CD4-positive, alpha-beta T cell treated with Interleukin-12 subunit alpha and Interleukin-12 subunit beta, for 1 hour (primary cell): ENCODE data around the gene REPS1.

Experiments
- DNase-seq: peaks from one replicate; pipeline ENCODE4 v3.0.0-alpha.2; 2020

Gene REPS1

DNA sequence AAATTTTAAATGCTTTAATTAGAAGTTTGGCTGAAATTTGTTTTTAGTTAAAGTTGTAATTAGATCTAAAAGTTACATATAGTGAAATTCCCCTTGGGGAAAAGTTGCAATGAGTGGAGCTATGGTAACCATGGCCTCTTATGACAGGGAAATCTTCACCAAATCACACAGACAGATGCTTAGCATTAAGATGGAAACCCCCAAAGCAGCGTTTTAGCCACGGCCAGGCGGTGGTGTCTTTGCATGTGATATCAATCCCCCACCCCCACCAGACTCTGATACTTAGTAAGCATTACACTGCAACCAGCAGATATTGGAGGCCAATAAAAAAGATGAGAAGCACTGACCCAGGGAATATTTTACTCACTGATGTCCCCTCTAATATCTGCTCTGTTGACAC is 75.7 kb downstream of the REPS1 start:
- no peak for DNase-seq

DNA sequence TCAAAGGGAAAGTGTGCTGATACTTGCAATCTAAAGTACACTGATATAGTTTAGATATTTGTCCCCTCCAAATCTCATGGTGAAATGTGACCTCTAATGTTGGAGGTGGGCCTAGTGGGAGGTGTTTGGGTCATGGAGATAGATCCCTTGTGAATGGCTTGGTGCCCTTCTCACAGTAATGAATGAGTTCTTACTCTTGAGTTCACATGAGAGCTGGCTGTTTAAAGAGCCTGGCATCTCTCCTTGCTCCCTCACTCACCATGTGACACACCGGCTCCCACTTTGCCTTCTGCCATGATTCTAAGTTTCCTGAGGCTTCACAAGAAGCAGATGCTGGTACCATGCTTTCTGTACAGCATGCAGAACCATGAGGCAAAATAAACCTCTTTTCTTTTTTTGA is 78.1 kb downstream of the REPS1 start:
- DNase-seq, result no peak

DNA sequence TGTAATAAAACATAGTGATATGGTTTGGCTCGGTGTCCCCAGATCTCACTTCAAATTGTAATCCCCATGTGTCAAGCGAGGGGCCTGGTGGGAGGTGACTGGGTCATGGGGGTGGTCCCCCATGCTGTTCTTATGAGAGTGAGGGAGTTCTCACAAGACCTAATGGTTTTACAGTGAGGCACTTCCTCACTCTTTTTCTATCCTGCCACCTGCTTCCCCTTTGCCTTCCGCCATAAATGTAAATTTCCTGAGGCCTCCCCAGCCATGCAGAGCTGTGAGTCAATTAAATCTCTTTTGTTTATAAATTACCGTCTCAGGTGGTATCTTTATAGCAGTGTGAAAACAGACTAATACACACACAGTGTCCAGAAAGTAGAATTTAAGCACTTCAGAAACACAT is 78.5 kb downstream of the REPS1 start:
- no peak for DNase-seq

GRCh38 chr6:138907167-138907566 is 80.9 kb downstream of the REPS1 start:
- no peak for DNase-seq

- DNase-seq, result no peak
Measured at GRCh38 chr6:138897031-138897430, 91.0 kb downstream of the REPS1 start.

DNA sequence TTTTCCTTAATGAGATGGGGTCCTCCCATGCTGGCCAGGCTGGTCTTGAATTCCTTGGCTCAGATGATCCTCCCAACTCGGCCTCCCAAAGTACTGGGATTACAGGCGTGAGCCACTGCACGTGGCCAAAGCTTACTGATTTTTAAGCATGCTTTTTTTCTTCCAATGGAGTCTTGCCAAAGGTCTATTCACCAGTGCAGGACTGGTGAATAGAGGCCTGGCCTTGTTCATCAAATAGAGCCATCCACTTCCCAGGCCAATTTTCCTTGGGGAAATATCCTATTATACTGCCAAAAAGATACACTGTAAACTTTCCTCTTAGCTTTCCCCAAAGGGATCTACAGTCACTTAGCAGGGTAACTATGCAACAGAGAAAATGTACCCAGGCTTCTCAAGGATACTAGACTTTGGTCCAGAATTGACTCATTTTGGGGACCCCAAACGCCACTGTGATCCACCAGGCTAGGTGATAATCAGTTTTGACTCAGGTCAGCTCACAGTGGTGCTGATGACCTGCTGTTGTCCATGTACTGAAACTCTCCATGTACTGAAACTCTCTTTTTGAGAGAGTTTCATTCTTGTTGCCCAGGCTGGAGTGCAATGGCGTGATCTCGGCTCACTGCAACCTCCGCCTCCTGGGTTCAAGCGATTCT is 91.8 kb downstream of the REPS1 start:
- DNase-seq, result no peak

DNA sequence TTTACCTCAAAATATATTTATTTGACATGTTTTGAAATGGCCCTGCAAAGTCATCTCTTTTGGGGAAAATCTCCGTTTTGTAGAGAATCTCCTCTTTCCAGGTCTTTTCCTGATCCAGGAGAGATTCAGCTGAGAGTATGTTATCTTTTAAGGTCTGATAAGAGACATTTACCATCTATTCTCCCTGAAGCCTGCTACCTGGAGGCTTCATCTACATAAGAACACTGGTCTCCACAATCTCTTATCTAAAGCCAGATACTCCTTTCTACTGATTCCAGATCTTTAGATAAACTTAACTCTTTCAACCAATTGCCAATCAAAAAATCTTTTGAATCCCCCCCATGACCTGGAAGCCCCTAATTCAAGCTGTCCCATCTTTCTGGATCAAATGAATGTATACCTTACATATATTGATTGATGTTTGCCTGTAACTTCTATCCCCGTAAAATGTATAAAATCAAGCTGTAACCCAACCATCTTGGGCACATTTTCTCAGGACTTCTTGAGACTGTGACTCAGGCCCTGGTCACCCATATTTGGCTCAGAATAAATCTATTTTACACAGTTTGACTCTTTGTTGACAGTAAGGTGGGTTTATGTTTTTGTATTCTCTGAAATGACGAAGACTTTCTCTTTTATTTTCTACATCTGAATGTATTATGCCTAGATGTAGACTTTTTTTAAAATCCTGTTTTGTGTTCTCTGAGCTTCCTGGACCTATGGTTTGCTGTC is 96.6 kb downstream of the REPS1 start:
- no peak for DNase-seq

DNA sequence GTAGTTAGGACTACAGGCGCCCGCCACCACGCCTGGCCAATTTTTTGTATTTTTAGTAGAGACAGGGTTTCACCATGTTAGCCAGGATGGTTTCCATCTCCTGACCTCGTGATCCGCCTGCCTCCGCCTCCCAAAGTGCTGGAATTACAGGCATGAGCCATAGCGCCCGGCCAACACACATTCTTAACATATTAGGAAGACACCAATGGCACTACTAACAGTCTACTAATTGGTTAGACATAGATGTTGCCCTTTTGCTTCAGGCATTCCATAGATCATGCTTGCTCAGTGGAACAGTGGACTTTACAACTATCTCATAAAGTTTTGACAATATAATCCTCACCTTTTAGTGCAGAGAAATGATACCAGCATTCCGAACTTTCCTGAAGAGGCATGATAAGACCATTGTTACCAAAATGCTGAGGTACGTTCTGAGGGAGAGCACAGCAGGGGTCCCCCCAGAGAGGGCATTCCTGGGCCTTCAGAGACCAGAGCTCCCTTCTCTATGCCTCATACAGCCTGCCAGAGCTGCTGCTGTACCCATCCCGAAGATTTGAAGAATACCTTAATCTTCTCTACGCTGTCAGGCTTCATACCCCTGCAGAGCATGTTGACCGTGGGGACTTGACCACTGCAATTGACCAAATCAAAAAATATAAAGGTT is 102.8 kb downstream of the REPS1 start:
- DNase-seq, result no peak

DNA sequence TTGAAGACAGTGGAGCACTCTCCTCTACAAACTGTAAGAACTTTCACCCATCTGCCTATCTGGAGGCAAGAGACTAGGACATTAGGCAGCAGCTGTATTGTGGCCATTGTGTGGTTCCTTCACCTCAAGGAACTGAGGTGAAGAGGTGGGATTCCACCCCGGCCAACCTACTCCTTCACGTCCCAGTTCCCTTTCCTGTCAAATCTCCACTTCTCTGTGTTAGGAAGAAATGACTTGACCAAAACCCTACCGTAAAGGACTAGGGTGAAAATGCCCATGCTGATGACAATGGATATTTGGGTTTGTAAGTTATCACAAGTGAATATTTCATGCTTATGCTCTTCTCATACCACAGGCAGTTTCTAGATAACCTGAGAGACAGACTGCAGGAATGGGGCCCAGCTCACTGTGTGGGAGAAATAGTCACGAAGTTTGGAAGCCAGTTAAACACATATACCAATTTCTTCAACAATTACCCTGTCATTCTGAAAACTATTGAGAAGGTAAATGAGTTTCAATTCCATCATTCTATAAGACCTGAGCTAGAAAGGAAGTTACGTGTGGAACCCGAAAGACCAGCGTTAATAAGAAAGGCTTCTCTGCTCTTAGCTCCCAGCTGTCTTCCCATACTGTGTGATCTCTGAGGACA is 105.6 kb downstream of the REPS1 start:
- no peak for DNase-seq

- no peak for DNase-seq
Measured at GRCh38 chr6:138873191-138873590, 114.9 kb downstream of the REPS1 start.

DNA sequence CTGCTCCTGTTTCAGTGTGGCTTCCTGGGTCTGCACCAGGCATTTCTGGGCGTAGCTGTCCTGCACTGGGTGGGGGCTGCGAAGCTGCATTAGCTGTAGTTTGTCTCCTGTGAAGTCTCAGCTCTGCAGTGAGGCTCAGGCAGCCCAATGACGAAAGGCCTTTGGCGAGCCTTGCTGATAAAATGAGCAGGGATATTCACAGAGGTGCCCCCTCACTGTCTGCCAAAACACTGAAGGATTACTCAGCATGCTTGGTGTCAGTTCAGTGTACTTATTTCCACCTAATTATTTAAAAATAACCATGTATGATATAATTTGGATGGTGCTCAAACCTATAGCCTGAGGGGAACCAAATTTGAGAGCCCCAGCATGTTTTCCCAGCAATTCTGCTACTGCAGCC is 118.7 kb downstream of the REPS1 start:
- no peak for DNase-seq

GRCh38 chr6:138868181-138868580 is 119.9 kb downstream of the REPS1 start:
- no peak for DNase-seq

DNA sequence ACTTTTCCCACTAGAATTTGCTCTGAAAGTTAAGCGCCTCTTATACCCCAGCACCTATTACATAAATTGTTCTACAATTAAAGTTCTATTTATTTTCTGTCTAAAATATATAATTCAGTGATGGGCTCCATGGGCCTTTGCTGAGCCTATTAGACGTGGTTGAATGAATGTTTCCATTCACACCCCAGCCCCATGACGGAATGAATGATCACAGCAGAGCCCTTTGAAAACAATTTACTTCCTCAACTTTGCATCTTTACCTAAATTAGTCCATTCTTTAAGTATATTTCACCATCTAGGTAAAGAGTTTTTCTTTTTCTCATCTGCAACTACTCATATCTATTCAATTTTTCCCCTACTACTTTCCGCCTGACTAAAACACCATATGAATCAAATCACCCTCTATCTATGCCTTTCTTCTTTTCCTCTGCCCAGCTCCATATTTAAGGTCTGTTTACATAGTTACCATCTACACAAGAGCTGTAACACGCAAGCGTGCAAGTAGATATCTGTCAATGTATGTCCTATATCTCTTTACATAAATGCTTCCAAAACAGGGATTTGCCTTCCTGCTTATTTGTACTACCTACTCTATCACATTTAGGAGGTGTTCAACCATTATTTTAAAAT is 122.5 kb downstream of the REPS1 start:
- no peak for DNase-seq

DNA sequence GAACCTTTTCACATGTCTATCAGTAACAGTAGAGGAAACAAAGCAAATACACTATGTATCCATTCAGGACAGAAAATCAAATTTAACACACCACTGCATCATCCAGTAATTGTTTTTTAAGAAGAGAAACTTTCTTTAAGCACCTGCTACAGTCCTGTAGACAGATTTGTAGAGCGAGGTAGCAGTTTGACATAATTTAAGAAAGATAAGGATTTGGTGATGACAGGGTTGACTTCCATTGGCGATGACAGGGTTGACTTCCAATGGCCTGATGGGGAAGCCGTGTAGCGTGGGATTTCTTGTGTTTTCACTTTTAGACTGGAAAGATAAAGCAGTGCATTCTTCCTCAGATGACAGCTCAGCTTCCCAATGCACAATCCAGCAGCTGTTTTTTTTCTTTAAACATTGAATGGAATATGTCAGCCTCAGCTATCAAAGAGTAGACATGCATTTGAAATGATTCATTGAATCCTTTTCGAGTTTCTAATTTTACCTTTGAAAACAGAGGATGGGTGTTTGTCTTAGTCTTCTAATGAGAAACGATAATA is 123.6 kb downstream of the REPS1 start:
- DNase-seq, result no peak

DNA sequence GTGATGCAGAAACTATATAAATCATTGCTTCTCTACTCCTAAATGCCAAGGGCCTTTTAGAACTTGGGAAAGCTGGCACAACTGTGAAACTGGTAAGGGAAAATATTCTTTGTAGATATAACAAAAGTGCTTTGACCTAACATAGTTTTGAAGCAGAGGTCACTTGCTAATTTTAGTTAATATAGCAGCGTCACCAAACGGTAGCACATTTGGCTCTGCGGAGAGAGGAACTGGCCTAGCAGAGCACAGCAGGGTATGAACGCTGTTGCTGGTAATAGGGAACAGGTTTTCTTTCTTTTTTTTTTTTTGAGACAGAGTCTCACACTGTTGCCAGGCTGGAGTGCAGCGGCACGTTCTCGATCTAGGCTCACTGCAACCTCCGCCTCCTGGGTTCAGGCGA is 124.7 kb downstream of the REPS1 start:
- no peak for DNase-seq

DNA sequence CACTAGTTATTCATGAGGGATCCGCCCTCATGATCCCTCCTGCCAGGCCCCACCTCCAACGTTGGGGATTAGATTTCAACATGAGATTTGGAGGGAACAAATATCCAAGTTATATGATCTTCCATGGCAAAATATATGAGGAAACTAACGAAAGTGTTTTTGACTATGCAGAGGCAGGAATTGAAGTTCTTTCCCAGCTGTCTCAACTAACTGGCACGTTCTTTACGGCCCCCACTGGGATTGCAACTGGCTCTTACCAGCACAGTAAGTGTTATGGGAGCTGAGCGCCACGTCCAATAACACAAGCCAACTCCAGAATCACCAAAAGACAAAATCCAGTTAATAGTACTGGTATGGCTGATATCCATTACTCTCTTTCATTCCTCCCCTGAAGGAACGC is 125.6 kb downstream of the REPS1 start:
- DNase-seq, result no peak

- DNase-seq, result no peak
Measured at GRCh38 chr6:138857775-138858174, 130.3 kb downstream of the REPS1 start.

DNA sequence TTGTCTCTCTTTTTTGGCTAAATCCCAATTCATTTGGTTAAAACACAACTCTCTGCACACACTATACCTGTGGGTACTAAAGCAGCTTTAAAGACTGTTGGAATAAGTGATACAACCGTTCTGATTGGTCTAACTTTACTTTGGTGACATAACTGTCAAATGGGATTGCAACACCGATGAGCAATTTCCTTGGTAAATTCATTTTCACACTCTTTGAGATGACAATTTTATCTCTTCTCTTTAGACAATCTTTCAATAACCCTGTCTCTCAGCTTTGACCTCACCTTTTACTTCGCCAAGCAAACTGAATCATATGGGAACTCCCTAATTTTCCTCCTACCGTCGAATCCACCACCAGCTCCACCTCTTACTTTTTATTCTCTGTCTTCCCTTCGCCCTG is 131.4 kb downstream of the REPS1 start:
- DNase-seq, result no peak
